ENCODE data around the gene FBXW8. TPM values are rescaled to one million over a fixed set of nuclear protein-coding genes. Genes with fewer than 3 reads are reported as not detected.

Gene FBXW8
- total RNA-seq, 1 donor = 24.6 TPM

DNA sequence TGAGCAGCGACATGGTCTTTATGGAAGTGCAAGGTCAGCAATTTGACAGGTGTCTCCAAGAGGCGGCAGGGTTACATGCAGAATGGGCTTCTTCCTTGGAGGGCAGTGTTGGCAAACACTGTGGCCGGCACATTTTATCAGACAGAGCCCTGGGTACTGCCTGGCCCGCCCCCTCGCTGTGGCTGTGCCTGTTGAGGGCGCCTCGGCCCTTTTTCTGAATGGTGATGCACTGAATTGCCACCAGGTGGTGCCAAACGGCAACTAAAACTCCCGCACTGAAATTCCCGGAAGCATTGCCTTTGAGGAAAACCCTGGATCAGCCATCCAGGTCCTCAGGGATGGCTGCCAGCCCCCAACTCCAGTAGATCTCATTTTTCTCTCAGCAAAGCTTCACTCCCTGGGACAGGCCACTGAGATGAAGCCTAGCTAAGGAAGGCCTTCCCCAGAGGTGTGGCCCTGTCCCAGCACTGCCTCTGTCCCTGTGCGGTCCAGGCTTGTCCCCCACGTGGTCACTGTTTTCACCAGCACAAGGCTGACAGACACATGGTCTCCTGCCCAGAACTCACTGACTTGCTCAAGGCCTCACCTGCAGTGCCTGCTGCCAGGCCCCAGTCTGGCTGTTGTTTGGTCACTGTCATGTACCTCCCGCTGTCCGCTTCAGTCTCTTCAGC is 114.9 kb downstream of the FBXW8 start:
- TF ChIP-seq CTCF (IDR thresholded peaks at IDR 0.05; ENCODE audit: insufficient read depth, low read depth, low read length) = peak; percentile 89
- no peak overlapping the region for H3K4me3 ChIP-seq (ENCODE audit: low read depth, low read length)
- peak; percentile 67 for DNase-seq (ENCODE audit: low read depth)

GRCh38 chr12:117026343-117026742 is 115.6 kb downstream of the FBXW8 start:
- DNase-seq (ENCODE audit: low read depth) = no peak
- TF ChIP-seq CTCF (IDR thresholded peaks at IDR 0.05; ENCODE audit: insufficient read depth, low read depth, low read length) = no peak
- H3K4me3 ChIP-seq (ENCODE audit: low read depth, low read length) = no peak overlapping the region

DNA sequence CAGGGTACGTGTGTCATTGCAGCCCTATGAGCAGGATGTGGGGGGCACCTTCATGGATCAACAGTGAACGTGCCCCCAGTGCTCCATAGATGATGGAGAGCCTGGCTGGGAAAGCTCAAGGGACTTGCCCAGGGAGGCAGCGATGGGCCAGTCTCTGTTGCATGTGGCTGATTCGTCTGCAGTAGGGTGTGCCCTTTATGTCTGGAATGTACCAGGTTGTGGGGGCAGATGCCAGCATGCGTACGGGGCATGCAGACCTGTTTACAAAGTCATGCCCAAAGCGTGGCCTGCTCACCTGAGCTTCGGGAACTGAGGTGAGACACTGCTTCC is 116.1 kb downstream of the FBXW8 start:
- TF ChIP-seq CTCF (IDR thresholded peaks at IDR 0.05; ENCODE audit: insufficient read depth, low read depth, low read length) = no peak
- no peak overlapping the region for H3K4me3 ChIP-seq (ENCODE audit: low read depth, low read length)
- DNase-seq (ENCODE audit: low read depth) = no peak

DNA sequence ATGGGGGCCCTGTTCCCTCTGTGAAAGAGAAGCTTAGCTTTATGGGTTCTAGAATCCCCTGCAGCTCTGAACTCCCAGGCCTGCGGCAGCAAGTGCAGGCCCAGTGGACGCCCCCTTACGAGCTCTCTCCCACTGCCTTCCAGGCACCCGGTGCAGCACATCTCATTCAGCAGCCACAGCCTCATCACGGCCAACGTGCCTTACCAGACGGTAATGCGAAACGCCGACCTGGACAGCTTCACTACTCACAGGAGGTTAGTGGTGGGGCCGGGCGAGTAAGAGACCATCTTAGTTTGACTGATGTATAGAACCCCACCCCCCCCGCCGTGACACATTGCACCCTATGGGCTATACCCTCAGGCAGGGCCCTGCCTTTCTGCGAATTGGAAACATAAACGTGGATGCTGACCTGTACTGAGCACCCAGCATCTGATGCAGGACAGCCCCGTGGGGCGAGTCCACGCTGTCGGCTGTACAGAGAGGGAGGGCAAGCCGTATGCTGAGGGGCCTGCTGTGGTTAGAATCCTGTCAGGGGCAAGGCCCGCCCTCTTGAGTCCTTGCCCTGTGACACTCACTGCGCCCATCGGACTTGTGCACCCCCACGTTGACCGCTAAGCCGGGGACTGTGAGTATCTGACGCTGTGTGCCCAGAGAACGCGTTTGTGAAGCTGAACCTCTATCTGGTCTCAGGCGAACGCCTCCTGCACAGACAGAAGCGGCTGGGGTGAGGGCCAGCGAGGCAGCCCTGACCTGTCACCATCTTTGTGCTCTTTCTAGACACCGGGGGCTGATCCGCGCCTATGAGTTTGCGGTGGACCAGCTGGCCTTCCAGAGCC is 116.7 kb downstream of the FBXW8 start:
- TF ChIP-seq CTCF (IDR thresholded peaks at IDR 0.05; ENCODE audit: insufficient read depth, low read depth, low read length) = no peak
- DNase-seq (ENCODE audit: low read depth) = no peak
- no peak overlapping the region for H3K4me3 ChIP-seq (ENCODE audit: low read depth, low read length)

DNA sequence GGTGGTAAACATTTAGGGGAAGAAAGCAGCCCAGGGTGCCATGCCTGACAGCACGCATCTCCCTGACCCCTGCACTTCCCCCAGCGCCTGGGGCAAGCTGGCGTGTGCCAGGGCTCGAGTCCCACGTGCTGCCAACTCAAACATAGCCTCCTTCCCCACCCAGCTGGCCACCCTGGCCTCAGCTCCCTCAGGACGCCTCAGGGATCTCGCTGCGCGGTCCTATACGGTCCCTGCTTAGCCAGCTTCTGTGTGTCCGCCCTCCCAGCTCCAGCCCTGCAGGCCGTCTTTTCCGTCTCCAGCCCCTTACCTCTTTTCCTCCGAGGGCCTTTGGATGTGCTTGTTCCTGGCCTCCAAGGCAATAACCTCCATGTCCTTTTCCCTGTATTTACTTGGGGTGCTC is 117.5 kb downstream of the FBXW8 start:
- H3K4me3 ChIP-seq (ENCODE audit: low read depth, low read length) = no peak overlapping the region
- DNase-seq (ENCODE audit: low read depth) = no peak
- TF ChIP-seq CTCF (IDR thresholded peaks at IDR 0.05; ENCODE audit: insufficient read depth, low read depth, low read length) = no peak

- TF ChIP-seq CTCF (IDR thresholded peaks at IDR 0.05; ENCODE audit: insufficient read depth, low read depth, low read length) = no peak
These were observed 119.6 kb downstream of the FBXW8 start for GRCh38 chr12:117030187-117030900.

More at GRCh38 chr12:117030187-117030900, 119.6 kb downstream of the FBXW8 start:
- H3K4me3 ChIP-seq (ENCODE audit: low read depth, low read length) = no peak overlapping the region
- DNase-seq (ENCODE audit: low read depth) = no peak

Data from fibroblast of villous mesenchyme (primary cell).